ENCODE measurements around the gene UROS. TPM values are rescaled to one million over a fixed set of nuclear protein-coding genes. Genes with fewer than 3 reads are reported as not detected.

Gene UROS
- polyA plus RNA-seq, 3 donors = 54.1 to 67.5 (median 65.4) TPM

- no peak for DNase-seq
These were observed 25.6 kb downstream of the UROS start for GRCh38 chr10:125797424-125797823.

GRCh38 chr10:125795637-125796190, 27.3 kb downstream of the UROS start:
- DNase-seq = no peak

GRCh38 chr10:125795128-125795527, 27.9 kb downstream of the UROS start:
- no peak for DNase-seq

GRCh38 chr10:125792342-125793300, 30.4 kb downstream of the UROS start:
- no peak for DNase-seq

GRCh38 chr10:125788156-125789034, 34.7 kb downstream of the UROS start:
- no peak for DNase-seq

GRCh38 chr10:125785791-125786190, 37.3 kb downstream of the UROS start:
- no peak for DNase-seq

GRCh38 chr10:125783957-125784356, 39.1 kb downstream of the UROS start:
- DNase-seq = no peak

- no peak for DNase-seq
These were observed 39.6 kb downstream of the UROS start for GRCh38 chr10:125783408-125783807.

- no peak for DNase-seq
These were observed 40.4 kb downstream of the UROS start for GRCh38 chr10:125782616-125783015.

GRCh38 chr10:125782054-125782453, 41.0 kb downstream of the UROS start:
- no peak for DNase-seq

- DNase-seq = no peak
These were observed 41.7 kb downstream of the UROS start for GRCh38 chr10:125781374-125781773.

- no peak for DNase-seq
These were observed 43.4 kb downstream of the UROS start for GRCh38 chr10:125779403-125780327.

- no peak for DNase-seq
These were observed 44.5 kb downstream of the UROS start for GRCh38 chr10:125778556-125778955.

- no peak for DNase-seq
These were observed 45.3 kb downstream of the UROS start for GRCh38 chr10:125777806-125778205.

- no peak for DNase-seq
These were observed 47.5 kb downstream of the UROS start, which contains the start of gene MMP21 for GRCh38 chr10:125775491-125776106. Gene MMP21, minus strand, starts transcription at chr10:125775821. Its CDS starts 0 bp downstream, at chr10:125775821.

- DNase-seq = no peak
These were observed 48.4 kb downstream of the UROS start for GRCh38 chr10:125774581-125775191.

GRCh38 chr10:125773687-125774543, 49.1 kb downstream of the UROS start:
- DNase-seq = no peak

GRCh38 chr10:125772864-125773180, 50.2 kb downstream of the UROS start:
- no peak for DNase-seq
